Activated CD4-positive, alpha-beta T cell treated with anti-CD3 and anti-CD28 coated beads for 24 hours (primary cell): Measurements from ENCODE around the gene SLC25A40.
"Not testable (repeated sequence)": the region's sequence is repeated elsewhere in the genome, so short reads cannot be mapped to it uniquely, and the experiment has no call there.

ENCODE experiments used
- DNase-seq, 2 donors: peaks; one replicate each; pipeline ENCODE4 v3.0.0-alpha.2; 2020; ENCODE audit warnings: low read depth in 2 of 2

The SLC25A40 gene

DNA sequence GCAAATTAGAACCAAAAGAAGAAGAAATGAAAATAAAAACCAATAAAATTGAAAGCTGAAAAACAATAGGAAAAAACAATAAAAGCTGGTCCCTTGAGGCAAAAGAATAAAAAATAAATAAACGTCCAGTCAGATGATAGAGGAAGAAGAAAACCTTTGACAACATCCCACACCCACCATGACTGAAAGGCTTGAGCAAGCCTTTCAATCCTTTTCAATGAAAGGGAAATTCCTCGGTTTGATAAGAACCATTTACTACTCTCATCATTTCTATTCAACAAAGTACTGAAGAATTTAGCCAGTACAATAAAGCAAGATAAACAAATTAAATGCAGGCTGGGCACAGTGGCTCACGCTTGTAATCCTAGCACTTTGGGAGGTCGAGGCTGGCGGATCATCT lies 3.8 kb downstream of the SLC25A40 start:
- no peak for DNase-seq

DNA sequence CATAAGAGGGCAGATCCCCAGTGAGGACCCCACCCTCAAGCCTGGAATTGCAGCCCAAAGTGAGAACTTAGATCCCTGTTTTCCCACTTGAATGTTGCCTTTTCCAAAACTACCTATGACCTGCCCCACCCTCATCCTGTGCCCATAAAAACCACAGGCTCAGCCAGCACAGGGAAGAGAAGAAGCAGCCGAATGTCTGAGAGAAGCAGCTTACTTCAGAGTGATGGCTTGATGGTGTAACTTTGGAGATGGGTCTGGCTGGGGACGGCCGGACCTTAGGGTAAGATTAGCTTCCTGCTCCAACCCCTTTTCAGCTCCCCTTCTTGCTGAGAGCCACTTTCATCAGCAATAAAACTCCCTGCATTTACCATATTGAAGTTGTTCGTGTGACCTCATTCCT lies 5.7 kb downstream of the SLC25A40 start:
- DNase-seq = no peak

DNA sequence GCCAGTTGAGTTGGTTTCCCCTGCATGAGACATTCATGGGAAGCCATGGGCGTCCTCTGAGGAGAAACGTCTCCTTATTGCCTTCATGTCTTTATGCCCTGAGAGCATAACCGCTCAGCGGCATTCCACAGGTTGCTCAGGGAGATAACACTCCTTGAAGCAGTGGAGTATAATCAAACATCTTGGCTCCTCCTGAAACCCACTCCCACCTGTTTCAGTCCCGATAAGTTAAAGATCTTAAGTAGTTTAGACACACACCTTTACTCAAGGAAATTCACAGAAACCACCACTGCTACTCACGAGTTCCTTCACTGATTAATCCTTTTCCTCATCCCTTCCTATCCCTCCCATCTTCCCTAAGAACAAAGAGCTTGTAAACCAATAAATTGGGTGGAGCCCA lies 9.6 kb downstream of the SLC25A40 start:
- not testable (repeated sequence) for DNase-seq

DNA sequence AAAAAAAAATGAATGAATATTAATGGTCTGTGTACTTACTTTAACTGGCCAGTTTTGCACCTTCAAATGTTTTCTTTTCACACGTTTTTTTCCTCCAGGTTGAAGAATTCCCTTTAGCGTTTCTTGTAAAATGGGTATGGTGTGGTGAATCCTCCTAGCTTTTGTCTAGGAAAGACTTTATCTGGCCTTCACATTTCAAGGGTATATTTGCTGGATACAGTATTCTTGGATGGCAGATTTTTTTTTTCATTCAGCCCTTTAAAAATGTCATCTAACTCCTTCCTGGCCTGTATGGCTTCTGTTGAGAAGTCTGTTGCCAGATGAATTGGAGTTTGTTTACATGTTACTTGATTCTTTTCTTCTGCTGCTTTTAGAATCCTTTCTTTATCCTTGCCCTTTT lies 10.1 kb downstream of the SLC25A40 start:
- no peak for DNase-seq

- no peak for DNase-seq
These were observed 17.6 kb downstream of the SLC25A40 start for GRCh38 chr7:87858417-87859100.

DNA sequence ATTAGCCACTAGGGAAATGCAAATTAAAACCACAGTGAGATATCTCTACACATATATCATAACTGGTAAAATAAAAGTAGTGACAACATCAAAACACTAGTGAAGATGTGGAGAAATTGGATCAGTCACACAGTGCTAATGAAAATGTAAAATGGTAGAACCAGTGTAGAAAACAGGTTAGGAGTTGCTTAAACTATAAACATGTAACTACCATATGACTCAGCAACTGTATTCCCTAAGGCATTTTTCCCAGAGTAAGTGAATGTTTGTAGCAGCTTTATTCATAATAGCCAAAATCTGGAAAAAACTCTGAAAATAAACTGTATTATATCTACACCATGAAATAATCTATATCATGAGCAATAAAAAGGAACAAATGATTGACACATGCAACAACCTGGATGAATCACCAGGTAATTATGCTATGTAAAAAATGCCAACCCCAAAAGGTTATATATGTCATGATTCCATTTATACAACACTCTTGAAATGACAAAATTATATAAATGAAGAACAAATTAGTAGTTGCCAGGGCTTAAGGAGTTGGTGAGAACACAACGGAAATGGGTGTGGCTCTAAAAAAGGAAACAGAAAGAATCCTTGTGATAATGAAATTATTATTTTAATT lies 22.8 kb downstream of the SLC25A40 start:
- DNase-seq = no peak

DNA sequence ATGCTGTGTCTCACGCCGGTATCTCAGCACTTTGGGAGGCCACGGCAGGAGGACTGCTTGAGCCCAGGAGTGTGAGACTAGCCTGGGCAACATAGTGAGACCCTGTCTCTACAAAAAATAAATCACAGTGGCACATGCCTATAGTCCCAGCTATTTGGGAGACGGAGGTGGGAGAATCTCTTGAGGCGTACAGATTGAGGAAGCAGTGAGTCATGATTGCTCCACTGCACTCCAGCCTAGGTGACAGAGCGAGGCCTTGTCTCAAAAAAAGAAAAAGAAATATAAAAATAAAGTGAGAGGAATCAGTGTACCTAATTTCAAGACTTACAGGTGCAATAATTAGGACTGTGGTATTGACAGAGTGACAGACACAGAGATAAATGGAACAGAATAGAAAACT lies 23.9 kb downstream of the SLC25A40 start:
- no peak for DNase-seq

GRCh38 chr7:87850836-87851593 lies 25.1 kb downstream of the SLC25A40 start:
- DNase-seq = no peak

- no peak for DNase-seq
These were observed 38.6 kb downstream of the SLC25A40 start for GRCh38 chr7:87837597-87837996.

GRCh38 chr7:87833130-87833529 lies 43.0 kb downstream of the SLC25A40 start:
- DNase-seq = no peak

- DNase-seq = no peak
These were observed 45.1 kb downstream of the SLC25A40 start for GRCh38 chr7:87831097-87831496.

DNA sequence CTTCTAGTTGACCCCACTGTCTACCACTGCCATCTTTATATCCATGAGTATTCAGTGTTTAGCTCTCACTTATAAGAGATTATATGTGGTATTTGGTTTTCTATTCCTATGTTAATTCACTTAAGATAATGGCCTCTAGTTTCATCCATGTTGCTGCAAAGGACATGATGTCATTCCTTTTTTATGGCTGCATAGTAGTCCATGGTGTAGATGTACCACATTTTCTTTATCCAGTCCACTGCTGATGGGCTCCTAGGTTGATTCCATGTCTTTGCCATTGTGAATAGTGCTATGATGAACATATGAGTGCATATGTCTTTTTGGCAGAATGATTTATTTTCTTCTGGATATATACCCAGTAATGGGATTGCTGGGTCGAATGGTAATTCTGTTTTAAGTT lies 47.8 kb downstream of the SLC25A40 start:
- not testable (repeated sequence) for DNase-seq

DNA sequence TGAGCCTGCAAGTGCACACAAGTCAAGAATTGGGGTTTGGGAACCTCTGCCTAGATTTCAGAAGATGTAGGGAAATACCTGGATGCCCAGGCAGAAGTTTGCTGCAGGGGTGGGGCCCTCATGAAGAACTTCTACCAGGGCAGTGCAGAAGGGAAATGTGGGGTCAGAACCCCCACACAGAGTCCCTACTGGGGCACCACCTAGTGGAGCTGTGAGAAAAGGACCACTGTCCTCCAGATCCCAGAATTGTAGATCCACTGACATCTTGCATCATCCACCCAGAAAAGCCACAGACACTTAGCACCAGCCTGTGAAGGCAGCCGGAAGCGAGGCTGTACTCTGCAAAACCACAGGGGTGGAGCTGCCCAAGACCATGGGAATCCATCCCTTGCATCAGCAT lies 50.8 kb downstream of the SLC25A40 start:
- not testable (repeated sequence) for DNase-seq

DNA sequence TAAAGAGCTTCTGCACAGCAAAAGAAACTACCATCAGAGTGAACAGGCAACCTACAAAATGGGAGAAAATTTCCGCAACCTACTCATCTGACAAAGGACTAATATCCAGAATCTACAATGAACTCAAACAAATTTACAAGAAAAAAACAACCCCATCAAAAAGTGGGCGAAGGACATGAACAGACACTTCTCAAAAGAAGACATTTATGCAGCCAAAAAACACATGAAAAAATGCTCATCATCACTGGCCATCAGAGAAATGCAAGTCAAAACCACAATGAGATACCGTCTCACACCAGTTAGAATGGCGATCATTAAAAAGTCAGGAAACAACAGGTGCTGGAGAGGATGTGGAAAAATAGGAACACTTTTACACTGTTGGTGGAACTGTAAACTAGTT lies 54.1 kb downstream of the SLC25A40 start:
- DNase-seq = not testable (repeated sequence)

- DNase-seq = no peak
These were observed 57.8 kb downstream of the SLC25A40 start for GRCh38 chr7:87818336-87818735.

GRCh38 chr7:87816389-87816788 lies 59.8 kb downstream of the SLC25A40 start:
- DNase-seq = no peak

GRCh38 chr7:87810726-87811125 lies 65.4 kb downstream of the SLC25A40 start:
- no peak for DNase-seq

DNA sequence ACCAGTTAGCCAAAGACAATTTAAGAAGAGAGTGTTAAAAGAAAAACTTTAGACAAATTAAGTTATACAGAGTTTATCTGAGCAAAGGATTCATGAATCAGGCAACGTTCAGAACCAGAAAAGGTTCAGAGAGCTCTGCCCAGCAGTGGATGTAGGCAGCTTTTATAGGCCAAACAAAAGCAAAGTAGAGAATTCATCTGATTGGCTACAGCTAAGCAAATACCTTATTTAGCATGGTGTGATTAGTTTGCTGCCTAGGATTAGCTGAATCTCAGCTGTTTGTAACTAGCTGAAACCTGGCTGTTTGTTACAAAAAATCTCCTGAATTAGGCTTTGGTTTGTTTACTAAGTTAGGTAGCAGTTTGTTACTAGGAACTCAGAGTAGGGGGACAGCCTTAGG lies 66.0 kb downstream of the SLC25A40 start:
- DNase-seq = no peak

- no peak for DNase-seq
These were observed 70.0 kb downstream of the SLC25A40 start for GRCh38 chr7:87806150-87806549.

- no peak for DNase-seq
These were observed 78.3 kb downstream of the SLC25A40 start for GRCh38 chr7:87797798-87798403.

- no peak for DNase-seq
These were observed 78.8 kb downstream of the SLC25A40 start for GRCh38 chr7:87797395-87797794.

- DNase-seq = no peak
These were observed 90.7 kb downstream of the SLC25A40 start for GRCh38 chr7:87785368-87785995.
